ENCODE measurements around the gene NMUR2. TPM values are rescaled to one million over a fixed set of nuclear protein-coding genes. Genes with fewer than 3 reads are reported as not detected.

NMUR2 gene
- total and polyA plus RNA-seq, 2 of the 8 experiments (the other 6 are each of a cell fraction or from before 2014, with no cell fraction given), result 0.11 TPM; not detected in 1

GRCh38 chr5:152369298-152369697 lies 35.8 kb downstream of the NMUR2 start:
- CTCF ChIA-PET (ENCODE audit: partially characterized antibody), result interaction anchor here (0.6 to 1.6 kb wide), 3 partner anchors 20 to 262 kb away, joined by 3 to 8 read pairs (median 6); no protein-coding TSS in a partner anchor
- no peak overlapping the region for H3K4ac ChIP-seq (replicated peaks; ENCODE audit: insufficient read length, low read depth, low read length)
- TF ChIP-seq YY1 (IDR thresholded peaks at IDR 0.05; ENCODE audit: low read depth, low read length) (no peak), PHF8 (conservative IDR thresholded peaks at IDR 0.05; ENCODE audit: low read depth, low read length) (no peak), SAP30 (IDR thresholded peaks at IDR 0.05; ENCODE audit: insufficient read depth, insufficient replicate concordance, low read length) (no peak), ATF2 (IDR thresholded peaks at IDR 0.05; ENCODE audit: low read length) (no peak), SP1 (IDR thresholded peaks at IDR 0.05; ENCODE audit: low read depth, low read length) (no peak), JUND (IDR thresholded peaks at IDR 0.05; ENCODE audit: low read length) (no peak)
- H4K91ac ChIP-seq (replicated peaks; ENCODE audit: insufficient read length, low read length), result no peak overlapping the region
- no peak for DNase-seq (ENCODE audit: low read depth in 1 of 2, low spot score in 2 of 2)
- H3K79me1 ChIP-seq (ENCODE audit: low read depth, low read length), result no peaks in the 10 kb centered on the region
- POLR2A ChIA-PET (ENCODE audit: partially characterized antibody), result interaction anchor here (0.6 kb wide), 1 partner anchor 62 kb away, joined by 3 read pairs; no protein-coding TSS in a partner anchor
- no peak overlapping the region for H2BK12ac ChIP-seq (ENCODE audit: low read depth, low read length)
- no peak overlapping the region for H3K9ac ChIP-seq (replicated peaks in 1 of 4; ENCODE audit: extremely low read depth in 1 of 4, low read depth in 3 of 4, low read length in 3 of 4)
- no peak overlapping the region for H4K8ac ChIP-seq (ENCODE audit: extremely low read depth, insufficient read depth, low read length)
- H3K4me2 ChIP-seq (ENCODE audit: insufficient read depth in 1 of 2, low read depth in 2 of 2, low read length in 2 of 2), result no peak overlapping the region
- H3K18ac ChIP-seq (ENCODE audit: extremely low read depth, low read length), result no peak overlapping the region
- no peak overlapping the region for H3K27ac ChIP-seq (ENCODE audit: low read depth, low read length)
- H3K14ac ChIP-seq (ENCODE audit: insufficient read length), result no peak overlapping the region
- no peak overlapping the region for H3K23ac ChIP-seq (ENCODE audit: insufficient read length)
- no peaks in the 10 kb centered on the region for H3K4me1 ChIP-seq (replicated peaks in 1 of 4; ENCODE audit: control insufficient read depth in 3 of 4, insufficient read depth in 4 of 4, low read length in 3 of 4)
- no peak overlapping the region for H2BK5ac ChIP-seq (ENCODE audit: low read depth, low read length)
- H2AK5ac ChIP-seq (ENCODE audit: low read depth, low read length), result no peak overlapping the region
- FAIRE-seq, result no peak
- H3K27me3 ChIP-seq (replicated peaks in 1 of 4; ENCODE audit: control insufficient read depth in 3 of 4, extremely low read depth in 1 of 4, insufficient read depth in 3 of 4, low read length in 3 of 4), result no peaks in the 10 kb centered on the region
- H3K79me2 ChIP-seq (ENCODE audit: control insufficient read depth in 1 of 2, insufficient read depth in 2 of 2, low read length in 2 of 2), result no peaks in the 10 kb centered on the region
- H4K5ac ChIP-seq (ENCODE audit: insufficient read length, low read depth, low read length), result no peak overlapping the region
- no peak overlapping the region for H2BK120ac ChIP-seq (replicated peaks; ENCODE audit: low read depth, low read length)
- H2BK15ac ChIP-seq (ENCODE audit: low read length), result no peak overlapping the region
- no peak overlapping the region for H3K56ac ChIP-seq (replicated peaks; ENCODE audit: insufficient read length, low read depth, low read length)
- no peak overlapping the region for H3K4me3 ChIP-seq (ENCODE audit: extremely low read depth in 1 of 4, insufficient read depth in 2 of 4, low read depth in 3 of 4, low read length in 4 of 4)
- H3K9me3 ChIP-seq (ENCODE audit: insufficient read depth in 2 of 2, low read depth in 1 of 2, low read length in 1 of 2), result no peaks in the 10 kb centered on the region
- H4K20me1 ChIP-seq (replicated peaks in 1 of 2; ENCODE audit: control insufficient read depth in 1 of 2, insufficient read depth in 2 of 2, low read length in 2 of 2), result no peaks in the 10 kb centered on the region
- no peaks in the 10 kb centered on the region for H3K36me3 ChIP-seq (ENCODE audit: control insufficient read depth in 2 of 4, insufficient read depth in 4 of 4, low read length in 3 of 4)
- H2BK20ac ChIP-seq (ENCODE audit: low read length), result no peak overlapping the region
- no peak overlapping the region for H2AFZ ChIP-seq (ENCODE audit: low read length)
- no peaks in the 10 kb centered on the region for H3K23me2 ChIP-seq (ENCODE audit: low read depth, low read length)

All from H1 (cell line).